ENCODE measurements around the gene DNAJB4.

Gene DNAJB4

DNA sequence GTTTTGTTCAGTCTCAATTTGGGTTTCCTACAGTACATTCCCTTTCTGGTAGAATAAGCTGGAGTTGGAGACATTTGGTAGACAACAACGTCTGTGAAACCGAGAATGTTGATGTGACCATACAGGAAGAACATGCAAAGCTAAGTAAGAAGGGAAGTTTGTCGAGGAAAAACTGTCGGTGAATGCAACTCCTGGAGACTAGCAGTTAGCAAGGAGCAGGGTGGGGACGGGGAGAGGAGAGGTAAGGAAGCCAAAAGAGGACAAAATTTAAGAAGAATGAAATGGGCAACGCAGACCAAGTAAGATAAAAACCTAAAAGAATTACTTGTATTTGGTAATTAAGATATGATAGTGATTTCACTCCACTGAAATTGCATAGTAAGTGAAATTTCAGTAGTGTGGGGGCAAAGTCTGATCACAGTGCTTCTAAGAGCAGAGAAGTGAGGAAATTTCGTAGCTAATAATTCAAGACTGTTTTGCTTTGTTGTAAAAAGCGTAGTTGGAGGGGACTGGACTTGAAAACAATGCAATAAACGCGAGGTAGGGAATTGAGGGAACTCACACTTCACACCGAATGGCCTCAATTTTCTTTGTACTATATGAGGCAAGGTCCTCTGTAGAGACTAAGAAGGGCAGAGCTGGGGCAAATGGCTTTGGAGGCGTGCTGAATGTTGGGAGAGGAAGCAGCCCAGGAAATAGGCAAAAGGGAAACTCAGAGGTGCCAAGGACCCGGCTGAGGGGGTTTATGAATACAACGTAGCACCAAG, 40.2 kb downstream of the DNAJB4 start:
- DNase-seq: no peak
- Histone ChIP-seq H3K4me3 (ENCODE audit: low read depth, low read length) (no peak overlapping the region), H3K27ac (no peak overlapping the region), H3K36me3 (no peaks in the 10 kb centered on the region), H3K27me3 (ENCODE audit: insufficient read depth, low read depth, severe bottlenecking) (no peaks in the 10 kb centered on the region), H3K9me3 (ENCODE audit: severe bottlenecking) (no peaks in the 10 kb centered on the region)
- TF ChIP-seq, protein P1, sequence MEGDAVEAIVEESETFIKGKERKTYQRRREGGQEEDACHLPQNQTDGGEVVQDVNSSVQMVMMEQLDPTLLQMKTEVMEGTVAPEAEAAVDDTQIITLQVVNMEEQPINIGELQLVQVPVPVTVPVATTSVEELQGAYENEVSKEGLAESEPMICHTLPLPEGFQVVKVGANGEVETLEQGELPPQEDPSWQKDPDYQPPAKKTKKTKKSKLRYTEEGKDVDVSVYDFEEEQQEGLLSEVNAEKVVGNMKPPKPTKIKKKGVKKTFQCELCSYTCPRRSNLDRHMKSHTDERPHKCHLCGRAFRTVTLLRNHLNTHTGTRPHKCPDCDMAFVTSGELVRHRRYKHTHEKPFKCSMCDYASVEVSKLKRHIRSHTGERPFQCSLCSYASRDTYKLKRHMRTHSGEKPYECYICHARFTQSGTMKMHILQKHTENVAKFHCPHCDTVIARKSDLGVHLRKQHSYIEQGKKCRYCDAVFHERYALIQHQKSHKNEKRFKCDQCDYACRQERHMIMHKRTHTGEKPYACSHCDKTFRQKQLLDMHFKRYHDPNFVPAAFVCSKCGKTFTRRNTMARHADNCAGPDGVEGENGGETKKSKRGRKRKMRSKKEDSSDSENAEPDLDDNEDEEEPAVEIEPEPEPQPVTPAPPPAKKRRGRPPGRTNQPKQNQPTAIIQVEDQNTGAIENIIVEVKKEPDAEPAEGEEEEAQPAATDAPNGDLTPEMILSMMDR (IDR thresholded peaks at IDR 0.05; ENCODE audit: low read depth, low read length): no peak

DNA sequence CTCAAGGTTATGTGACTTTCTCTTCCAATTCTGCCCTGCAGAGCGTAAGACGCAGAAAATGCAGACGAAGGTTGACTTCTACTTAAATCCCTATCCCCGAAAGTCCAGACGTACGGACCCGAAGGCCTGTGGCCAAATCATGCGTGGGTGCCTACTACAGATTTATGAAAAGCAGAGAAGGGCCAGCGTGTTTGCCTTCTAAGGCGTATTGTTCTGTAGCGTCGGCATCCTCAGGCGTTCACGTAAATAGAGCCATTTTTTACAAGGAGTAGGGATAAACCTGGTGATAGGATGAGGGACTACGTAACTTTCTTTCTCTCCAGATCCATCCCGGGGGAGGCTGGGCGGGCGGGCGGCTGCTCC, 40.8 kb downstream of the DNAJB4 start:
- DNase-seq: no peak
- Histone ChIP-seq H3K4me3 (ENCODE audit: low read depth, low read length) (no peak overlapping the region), H3K27me3 (ENCODE audit: insufficient read depth, low read depth, severe bottlenecking) (no peaks in the 10 kb centered on the region), H3K27ac (no peak overlapping the region), H3K36me3 (no peaks in the 10 kb centered on the region), H3K9me3 (ENCODE audit: severe bottlenecking) (no peaks in the 10 kb centered on the region)
- TF ChIP-seq, protein P1 (IDR thresholded peaks at IDR 0.05; ENCODE audit: low read depth, low read length): no peak

DNA sequence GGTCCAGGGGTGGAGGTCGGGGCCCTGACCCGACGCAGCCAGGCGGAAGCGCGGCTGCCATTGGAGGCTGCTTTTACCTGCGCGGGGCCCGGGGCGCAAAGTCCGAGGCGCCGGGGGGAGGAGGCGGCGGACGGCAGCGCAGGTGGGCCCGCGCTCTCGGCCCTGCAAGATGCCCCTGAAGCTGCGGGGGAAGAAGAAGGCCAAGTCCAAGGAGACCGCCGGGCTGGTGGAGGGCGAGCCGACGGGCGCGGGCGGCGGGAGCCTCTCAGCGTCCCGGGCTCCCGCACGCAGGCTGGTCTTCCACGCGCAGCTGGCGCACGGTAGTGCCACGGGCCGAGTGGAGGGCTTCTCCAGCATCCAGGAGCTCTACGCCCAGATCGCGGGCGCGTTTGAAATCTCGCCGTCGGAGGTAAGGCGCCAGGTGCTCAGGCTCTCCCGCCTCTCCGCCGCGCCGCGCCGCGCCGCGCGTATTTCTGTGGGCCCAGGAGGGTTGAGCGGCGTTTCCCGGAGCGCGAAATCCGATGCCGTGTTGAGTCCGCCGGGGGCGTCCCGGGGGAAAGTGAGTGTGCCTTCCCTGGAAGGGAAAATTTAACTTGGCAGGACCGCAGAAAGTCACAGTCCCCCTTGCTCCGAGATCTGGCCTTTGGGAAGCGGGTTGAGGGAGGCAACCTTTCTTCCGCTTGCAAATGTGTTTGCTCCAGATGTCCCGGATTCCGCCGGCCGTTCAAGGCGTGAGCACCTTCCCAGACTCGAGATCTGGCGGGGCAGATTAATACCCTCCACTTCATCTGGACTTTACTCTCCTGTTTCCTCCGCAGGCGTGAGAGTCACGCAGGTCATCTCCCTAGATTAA, 41.4 kb downstream of the DNAJB4 start, which contains the start of gene GIPC2:
Gene GIPC2 (plus strand): TSS at position 41 of the 853 bp plus-strand sequence. CDS start 129 bp downstream, at position 170.
- Histone ChIP-seq H3K27ac (no peak within 1 kb of the TSS), H3K9me3 (ENCODE audit: severe bottlenecking) (no peaks in the 10 kb centered on the region), H3K27me3 (ENCODE audit: insufficient read depth, low read depth, severe bottlenecking) (no peaks in the 10 kb centered on the region), H3K4me3 (ENCODE audit: low read depth, low read length) (no peak within 1 kb of the TSS), H3K36me3 (no peaks in the 10 kb centered on the region)
- TF ChIP-seq, protein P1 (IDR thresholded peaks at IDR 0.05; ENCODE audit: low read depth, low read length): no peak
- no peak for DNase-seq

DNA sequence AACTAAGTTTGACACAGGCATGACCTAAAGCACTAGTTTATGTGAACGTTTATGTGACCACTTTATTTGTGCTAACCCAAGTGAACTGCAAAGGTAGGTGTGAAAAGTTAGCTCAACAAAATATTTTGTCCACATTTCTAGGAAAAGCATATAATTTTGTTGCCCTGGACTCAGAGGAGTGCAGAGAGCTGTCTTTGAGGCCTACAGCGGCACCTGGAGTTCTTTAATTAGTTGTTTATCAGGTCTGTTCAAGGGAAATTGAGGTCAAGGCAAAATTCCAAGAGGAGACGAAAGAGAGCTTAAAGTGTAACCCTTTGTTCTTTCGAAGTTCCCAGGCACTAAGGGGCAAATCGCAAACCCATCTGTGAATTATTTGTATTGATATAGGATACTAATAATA, 42.4 kb downstream of the DNAJB4 start:
- H3K4me3 ChIP-seq (ENCODE audit: low read depth, low read length): no peak overlapping the region
- no peak overlapping the region for H3K27ac ChIP-seq
- no peaks in the 10 kb centered on the region for H3K9me3 ChIP-seq (ENCODE audit: severe bottlenecking)
- no peak for DNase-seq
- TF ChIP-seq, protein P1 (IDR thresholded peaks at IDR 0.05; ENCODE audit: low read depth, low read length): no peak
- no peaks in the 10 kb centered on the region for H3K27me3 ChIP-seq (ENCODE audit: insufficient read depth, low read depth, severe bottlenecking)
- no peaks in the 10 kb centered on the region for H3K36me3 ChIP-seq

DNA sequence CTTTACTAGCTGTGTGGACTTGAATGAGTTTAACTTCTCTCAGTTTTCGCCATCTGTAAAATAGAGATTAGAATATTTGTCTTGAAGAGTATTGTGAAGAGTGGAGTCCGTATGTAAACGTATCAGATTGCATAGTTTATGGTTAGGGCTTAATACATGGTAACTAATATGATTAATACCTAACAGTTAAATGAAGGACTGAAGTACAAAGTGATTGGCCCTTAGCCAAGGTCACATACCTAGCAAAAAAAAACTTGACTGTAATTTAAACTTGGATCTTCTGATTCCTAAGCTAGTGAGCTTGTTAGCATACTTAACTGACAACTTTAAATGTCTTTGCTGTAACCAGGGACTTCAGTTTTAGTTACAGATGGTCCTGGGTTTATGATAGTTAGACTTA, 42.9 kb downstream of the DNAJB4 start:
- H3K9me3 ChIP-seq (ENCODE audit: severe bottlenecking): no peaks in the 10 kb centered on the region
- no peaks in the 10 kb centered on the region for H3K27me3 ChIP-seq (ENCODE audit: insufficient read depth, low read depth, severe bottlenecking)
- H3K27ac ChIP-seq: no peak overlapping the region
- no peak overlapping the region for H3K4me3 ChIP-seq (ENCODE audit: low read depth, low read length)
- no peaks in the 10 kb centered on the region for H3K36me3 ChIP-seq
- no peak for DNase-seq
- TF ChIP-seq, protein P1 (IDR thresholded peaks at IDR 0.05; ENCODE audit: low read depth, low read length): no peak

All from WERI-Rb-1 (cell line).